Retinal pigment epithelial cell (primary cell): Measurements from ENCODE around the gene TBR1.
A peak's percentile ranks its signal among the peaks of the same experiment; 100 is the strongest.

Source experiments
- DNase-seq: peaks from one replicate; pipeline ENCODE4 v3.0.0-alpha.2; 2010; ENCODE audit warnings: low read depth
- H3K4me3 ChIP-seq: 2 replicates; pipeline ENCODE4 v1.5.1; 2011; ENCODE audit warnings: mild to moderate bottlenecking, low read length, control low read depth, moderate library complexity
- CTCF ChIP-seq: conservative IDR thresholded peaks from 2 replicates; pipeline ENCODE4 v1.5.1; 2011; ENCODE audit warnings: low read depth, low read length, control low read depth, inconsistent platforms

TBR1 gene

GRCh38 chr2:161414042-161415033, 1.8 kb upstream of the TBR1 start:
- peak; percentile 13 for TF ChIP-seq CTCF
- DNase-seq, result no peak
- H3K4me3 ChIP-seq, result peak overlapping the region; percentile 38

- no peak for DNase-seq
- TF ChIP-seq CTCF, result no peak
- peak overlapping the region; percentile 38 for H3K4me3 ChIP-seq
Measured at GRCh38 chr2:161415034-161415986, 787 bp upstream of the TBR1 start.

GRCh38 chr2:161416708-161417437, 776 bp downstream of the TBR1 start:
- no peak for TF ChIP-seq CTCF
- no peak for DNase-seq
- no peak overlapping the region for H3K4me3 ChIP-seq

GRCh38 chr2:161417438-161418274, 1.6 kb downstream of the TBR1 start:
- no peak for DNase-seq
- H3K4me3 ChIP-seq, result no peak overlapping the region
- no peak for TF ChIP-seq CTCF

- DNase-seq, result no peak
- no peak overlapping the region for H3K4me3 ChIP-seq
- TF ChIP-seq CTCF, result no peak
Measured at GRCh38 chr2:161418275-161418714, 2.2 kb downstream of the TBR1 start.
